Measurements from ENCODE around the gene TOR1A. TPM values are rescaled to one million over a fixed set of nuclear protein-coding genes. Genes with fewer than 3 reads are reported as not detected.
"Not testable (repeated sequence)": the region's sequence is repeated elsewhere in the genome, so short reads cannot be mapped to it uniquely, and the experiment has no call there.

The TOR1A gene
- total RNA-seq, 2 experiments from 2014 or later: 56.1 to 69.6 TPM

- CTCF ChIA-PET: interaction anchor here (0.6 to 12.5 kb wide), 7 partner anchors 9 to 1084 kb away, joined by 3 to 184 read pairs (median 8); no protein-coding TSS in a partner anchor
- Mint-ChIP-seq H3K36me3 (no peaks in the 10 kb centered on the region), H3K27me3 (peaks cover 12% of the 10 kb centered on the region), H3K4me3 (no peak overlapping the region), H3K9me3 (ENCODE audit: low read depth) (no peaks in the 10 kb centered on the region), H3K4me1 (peaks cover 12% of the 10 kb centered on the region), H3K27ac (no peak overlapping the region)
- DNase-seq (no peak), ATAC-seq (no peak)
These were observed 42.0 kb downstream of the TOR1A start for GRCh38 chr9:129781981-129782380.

GRCh38 chr9:129781131-129781530 is 42.8 kb downstream of the TOR1A start:
- Mint-ChIP-seq H3K4me3 (no peak overlapping the region), H3K27ac (no peak overlapping the region)

GRCh38 chr9:129779560-129780190 is 44.3 kb downstream of the TOR1A start:
- H3K27ac Mint-ChIP-seq: no peak overlapping the region
- CTCF ChIA-PET: interaction anchor here (12.5 kb wide), 1 partner anchor 41 kb away, joined by 184 read pairs; no protein-coding TSS in a partner anchor
- peaks cover 3% of the 10 kb centered on the region for H3K27me3 Mint-ChIP-seq

More at GRCh38 chr9:129781131-129781530, 42.8 kb downstream of the TOR1A start:
- Mint-ChIP-seq H3K27me3 (peaks cover 6% of the 10 kb centered on the region), H3K4me1 (peaks cover 20% of the 10 kb centered on the region), H3K9me3 (ENCODE audit: low read depth) (no peaks in the 10 kb centered on the region), H3K36me3 (no peaks in the 10 kb centered on the region)
- DNase-seq (no peak), ATAC-seq (no peak)
- CTCF ChIA-PET: interaction anchor here (1.1 to 12.5 kb wide), 4 partner anchors 8 to 54 kb away, joined by 3 to 184 read pairs (median 10); no protein-coding TSS in a partner anchor

GRCh38 chr9:129778469-129778868 is 45.5 kb downstream of the TOR1A start:
- no peaks in the 10 kb centered on the region for H3K9me3 Mint-ChIP-seq (ENCODE audit: low read depth)
- ATAC-seq (no peak), DNase-seq (no peak)
- peaks cover 16% of the 10 kb centered on the region for H3K4me1 Mint-ChIP-seq
- peaks cover 12% of the 10 kb centered on the region for H3K27me3 Mint-ChIP-seq
- H3K36me3 Mint-ChIP-seq: no peaks in the 10 kb centered on the region
- H3K27ac Mint-ChIP-seq: no peak overlapping the region
- CTCF ChIA-PET: interaction anchor here (1.9 to 3.3 kb wide), 3 partner anchors 12 to 52 kb away, joined by 9 to 18 read pairs (median 12); no protein-coding TSS in a partner anchor
- H3K4me3 Mint-ChIP-seq: no peak overlapping the region

More at GRCh38 chr9:129779560-129780190, 44.3 kb downstream of the TOR1A start:
- Mint-ChIP-seq H3K4me3 (no peak overlapping the region), H3K4me1 (peaks cover 20% of the 10 kb centered on the region), H3K9me3 (ENCODE audit: low read depth) (no peaks in the 10 kb centered on the region), H3K36me3 (no peaks in the 10 kb centered on the region)
- no peak for ATAC-seq
- DNase-seq: no peak

- H3K4me1 Mint-ChIP-seq: peaks cover 16% of the 10 kb centered on the region
- H3K9me3 Mint-ChIP-seq (ENCODE audit: low read depth): no peaks in the 10 kb centered on the region
- peaks cover 14% of the 10 kb centered on the region for H3K27me3 Mint-ChIP-seq
- H3K27ac Mint-ChIP-seq: no peak overlapping the region
- H3K4me3 Mint-ChIP-seq: no peak overlapping the region
- DNase-seq: no peak
- no peaks in the 10 kb centered on the region for H3K36me3 Mint-ChIP-seq
- ATAC-seq: peak; percentile 25
- CTCF ChIA-PET: interaction anchor here (0.7 to 3.3 kb wide), 5 partner anchors 13 to 51 kb away, joined by 3 to 18 read pairs (median 9); no protein-coding TSS in a partner anchor
These were observed 46.2 kb downstream of the TOR1A start for GRCh38 chr9:129777769-129778130.

GRCh38 chr9:129776938-129777768 is 46.8 kb downstream of the TOR1A start:
- no peaks in the 10 kb centered on the region for H3K9me3 Mint-ChIP-seq (ENCODE audit: low read depth)
- H3K27me3 Mint-ChIP-seq: peaks cover 14% of the 10 kb centered on the region
- peak; percentile 75 for ATAC-seq
- DNase-seq: peak; percentile 72
- no peak overlapping the region for H3K27ac Mint-ChIP-seq
- no peak overlapping the region for H3K4me3 Mint-ChIP-seq
- H3K36me3 Mint-ChIP-seq: no peaks in the 10 kb centered on the region
- CTCF ChIA-PET: interaction anchor here (0.7 to 3.3 kb wide), 7 partner anchors 9 to 76 kb away, joined by 3 to 18 read pairs (median 5); no protein-coding TSS in a partner anchor
- peaks cover 16% of the 10 kb centered on the region for H3K4me1 Mint-ChIP-seq

GRCh38 chr9:129776566-129776937 is 47.4 kb downstream of the TOR1A start:
- Mint-ChIP-seq H3K4me3 (no peak overlapping the region), H3K27me3 (peaks cover 14% of the 10 kb centered on the region), H3K9me3 (ENCODE audit: low read depth) (no peaks in the 10 kb centered on the region), H3K36me3 (no peaks in the 10 kb centered on the region), H3K27ac (no peak overlapping the region), H3K4me1 (peaks cover 16% of the 10 kb centered on the region)
- CTCF ChIA-PET: interaction anchor here (1.1 to 3.3 kb wide), 5 partner anchors 9 to 137 kb away, joined by 3 to 18 read pairs (median 9); no protein-coding TSS in a partner anchor
- no peak for DNase-seq
- ATAC-seq: no peak

- Mint-ChIP-seq H3K27me3 (peaks cover 14% of the 10 kb centered on the region), H3K4me1 (peaks cover 16% of the 10 kb centered on the region)
- not testable (repeated sequence) for ATAC-seq; H3K4me3 Mint-ChIP-seq; H3K27ac Mint-ChIP-seq; DNase-seq; H3K36me3 Mint-ChIP-seq; H3K9me3 Mint-ChIP-seq (ENCODE audit: low read depth)
- CTCF ChIA-PET: interaction anchor here (1.1 to 3.3 kb wide), 4 partner anchors 10 to 136 kb away, joined by 3 to 18 read pairs (median 8); no protein-coding TSS in a partner anchor
These were observed 47.8 kb downstream of the TOR1A start for GRCh38 chr9:129776096-129776495.

- no peak overlapping the region for H3K27ac Mint-ChIP-seq
- H3K27me3 Mint-ChIP-seq: peaks cover 19% of the 10 kb centered on the region
- CTCF ChIA-PET: interaction anchor here (1.1 to 3.3 kb wide), 4 partner anchors 8 to 136 kb away, joined by 3 to 18 read pairs (median 6); no protein-coding TSS in a partner anchor
- no peak for ATAC-seq
- DNase-seq: no peak
- peaks cover 16% of the 10 kb centered on the region for H3K4me1 Mint-ChIP-seq
- H3K4me3 Mint-ChIP-seq: no peak overlapping the region
- H3K9me3 Mint-ChIP-seq (ENCODE audit: low read depth): no peaks in the 10 kb centered on the region
- H3K36me3 Mint-ChIP-seq: no peaks in the 10 kb centered on the region
These were observed 48.5 kb downstream of the TOR1A start for GRCh38 chr9:129775448-129775798.

GRCh38 chr9:129774791-129775447 is 49.0 kb downstream of the TOR1A start:
- no peak for ATAC-seq
- no peak for DNase-seq
- CTCF ChIA-PET: interaction anchor here (1.2 kb wide), 1 partner anchor 9 kb away, joined by 6 read pairs; no protein-coding TSS in a partner anchor
- Mint-ChIP-seq H3K27me3 (peaks cover 20% of the 10 kb centered on the region), H3K4me1 (peaks cover 16% of the 10 kb centered on the region), H3K4me3 (no peak overlapping the region), H3K27ac (no peak overlapping the region), H3K36me3 (no peaks in the 10 kb centered on the region), H3K9me3 (ENCODE audit: low read depth) (no peaks in the 10 kb centered on the region)

GRCh38 chr9:129773262-129774048 is 50.5 kb downstream of the TOR1A start:
- CTCF ChIA-PET: interaction anchor here (1.2 to 2.5 kb wide), 3 partner anchors 9 to 36 kb away, joined by 3 to 11 read pairs (median 9); no protein-coding TSS in a partner anchor
- Mint-ChIP-seq H3K9me3 (ENCODE audit: low read depth) (no peaks in the 10 kb centered on the region), H3K36me3 (no peaks in the 10 kb centered on the region)

GRCh38 chr9:129770741-129771140 is 53.2 kb downstream of the TOR1A start:
- Mint-ChIP-seq H3K27ac (no peak overlapping the region), H3K4me1 (peaks cover 4% of the 10 kb centered on the region), H3K27me3 (peaks cover 19% of the 10 kb centered on the region), H3K9me3 (ENCODE audit: low read depth) (no peaks in the 10 kb centered on the region), H3K36me3 (no peaks in the 10 kb centered on the region), H3K4me3 (no peak overlapping the region)
- ATAC-seq: no peak
- DNase-seq: no peak
- CTCF ChIA-PET: no interaction called here

More at GRCh38 chr9:129773262-129774048, 50.5 kb downstream of the TOR1A start:
- DNase-seq: no peak
- ATAC-seq: no peak
- Mint-ChIP-seq H3K27ac (no peak overlapping the region), H3K4me3 (no peak overlapping the region), H3K27me3 (peaks cover 17% of the 10 kb centered on the region), H3K4me1 (peaks cover 16% of the 10 kb centered on the region)
